Colonic mucosa (tissue), 4 donors: Measurements from ENCODE around the gene TPM1. TPM values are rescaled to one million over a fixed set of nuclear protein-coding genes. Genes with fewer than 3 reads are reported as not detected.

Experiments
- DNase-seq: peaks from one replicate; pipeline ENCODE4 v3.0.0-alpha.2; 2020
- H3K27ac ChIP-seq: fragments of 200-600 bp; one replicate; pipeline ENCODE4 v1.8.0; 2021
- H3K27me3 ChIP-seq: fragments of 200-600 bp; one replicate; pipeline ENCODE4 v1.8.0; 2021
- H3K36me3 ChIP-seq: fragments of 200-600 bp; one replicate; pipeline ENCODE4 v1.8.0; 2021
- H3K4me1 ChIP-seq: fragments of 200-600 bp; one replicate; pipeline ENCODE4 v1.8.0; 2021; ENCODE audit warnings: mild to moderate bottlenecking
- H3K4me3 ChIP-seq: fragments of 200-600 bp; one replicate; pipeline ENCODE4 v1.8.0; 2021
- H3K9ac ChIP-seq, 2 donors: one replicate each; pipeline ENCODE4 v1.7.0; 2013; ENCODE audit warnings: control low read depth in 2 of 2, low read depth in 2 of 2, low read length in 2 of 2
- H3K9me3 ChIP-seq: fragments of 200-600 bp; one replicate; pipeline ENCODE4 v1.8.0; 2021
- intact Hi-C: fragments of 100-400 bp; cut with DNase I; formaldehyde crosslinking; loops from one replicate; pipeline ENCODE4 v1.14.1; 2022
- total RNA-seq, 2 donors: library from RNA; stranded (reverse); fragmentation: NEBNext Ultra II Directional in 1 of 2; extraction: Animal tissue kit (Norgen Biotek cat#: 25700) in 1 of 2; gene quantifications; one replicate each; pipeline ENCODE4 v1.2.1, GENCODE V29; 2021
- TF ChIP-seq, protein P1 (sequence below): fragments of 200-600 bp; IDR thresholded peaks from one replicate; pipeline ENCODE4 v1.8.0; 2022; ENCODE audit warnings: antibody characterized with exemption, mild to moderate bottlenecking
- donor health status: healthy.
- donor health status: DM: no; HTN: no; CAD: no.
- donor health status: DM: no; HTN: no; CAD: no.

The TPM1 gene
- total RNA-seq, 2 donors from 2014 or later: 423 to 769 TPM

DNA sequence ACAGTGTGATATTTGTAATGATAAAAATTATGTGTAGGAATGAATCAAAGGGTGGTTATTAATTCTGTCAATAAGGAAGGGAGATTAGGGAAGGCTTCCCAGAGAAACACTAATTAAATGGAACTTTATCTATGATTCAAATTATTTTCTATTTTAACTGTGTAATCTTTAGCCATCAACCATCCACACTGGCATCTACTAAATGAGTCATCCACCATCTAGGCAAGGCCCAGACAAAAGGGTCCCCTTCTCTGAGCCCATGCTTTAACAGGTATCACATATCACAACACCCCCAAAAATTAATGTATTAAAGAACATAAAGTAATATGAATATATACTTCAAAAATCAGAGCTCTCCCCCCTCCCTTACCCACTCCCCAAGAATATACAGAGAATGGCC, 19.9 kb upstream of the TPM1 start:
- TF ChIP-seq, protein P1, sequence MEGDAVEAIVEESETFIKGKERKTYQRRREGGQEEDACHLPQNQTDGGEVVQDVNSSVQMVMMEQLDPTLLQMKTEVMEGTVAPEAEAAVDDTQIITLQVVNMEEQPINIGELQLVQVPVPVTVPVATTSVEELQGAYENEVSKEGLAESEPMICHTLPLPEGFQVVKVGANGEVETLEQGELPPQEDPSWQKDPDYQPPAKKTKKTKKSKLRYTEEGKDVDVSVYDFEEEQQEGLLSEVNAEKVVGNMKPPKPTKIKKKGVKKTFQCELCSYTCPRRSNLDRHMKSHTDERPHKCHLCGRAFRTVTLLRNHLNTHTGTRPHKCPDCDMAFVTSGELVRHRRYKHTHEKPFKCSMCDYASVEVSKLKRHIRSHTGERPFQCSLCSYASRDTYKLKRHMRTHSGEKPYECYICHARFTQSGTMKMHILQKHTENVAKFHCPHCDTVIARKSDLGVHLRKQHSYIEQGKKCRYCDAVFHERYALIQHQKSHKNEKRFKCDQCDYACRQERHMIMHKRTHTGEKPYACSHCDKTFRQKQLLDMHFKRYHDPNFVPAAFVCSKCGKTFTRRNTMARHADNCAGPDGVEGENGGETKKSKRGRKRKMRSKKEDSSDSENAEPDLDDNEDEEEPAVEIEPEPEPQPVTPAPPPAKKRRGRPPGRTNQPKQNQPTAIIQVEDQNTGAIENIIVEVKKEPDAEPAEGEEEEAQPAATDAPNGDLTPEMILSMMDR: no peak
- DNase-seq: no peak
- H3K27me3 ChIP-seq: no peaks in the 10 kb centered on the region
- no peaks in the 10 kb centered on the region for H3K36me3 ChIP-seq
- no peak overlapping the region for H3K9ac ChIP-seq
- H3K9me3 ChIP-seq: no peaks in the 10 kb centered on the region
- intact Hi-C loops: no loop called here
- H3K4me3 ChIP-seq: no peak overlapping the region
- H3K27ac ChIP-seq: no peak overlapping the region
- no peaks in the 10 kb centered on the region for H3K4me1 ChIP-seq

DNA sequence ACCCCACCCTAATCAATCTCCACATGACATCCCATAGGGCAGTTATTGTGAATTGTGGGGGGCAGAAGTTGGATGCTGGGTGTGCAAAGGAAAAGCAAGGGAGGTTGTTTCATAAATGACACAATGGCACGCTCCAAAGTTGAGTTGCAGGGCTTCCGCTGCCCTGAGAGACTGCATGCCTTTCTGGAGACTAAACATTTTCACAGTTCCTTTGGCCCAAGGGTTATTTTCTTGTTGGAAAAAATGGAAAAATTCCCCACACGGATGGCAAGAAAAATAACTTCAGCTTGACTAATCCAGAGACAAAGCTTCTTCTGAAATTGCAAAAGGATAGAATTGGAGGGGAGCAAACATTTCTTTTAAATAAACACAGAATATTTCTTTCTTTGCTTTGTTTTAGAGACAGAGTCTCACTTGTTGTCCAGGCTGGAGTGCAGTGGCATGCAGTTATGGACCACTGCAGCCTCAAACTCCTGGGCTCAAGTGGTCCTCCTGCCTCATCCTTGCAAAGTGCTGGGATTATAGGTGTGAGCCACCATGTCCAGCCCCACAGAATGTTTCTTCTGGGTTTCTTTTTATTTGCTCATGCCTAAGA, 19.1 kb upstream of the TPM1 start:
- H3K4me3 ChIP-seq: no peak overlapping the region
- no peaks in the 10 kb centered on the region for H3K27me3 ChIP-seq
- intact Hi-C loops: no loop called here
- no peak overlapping the region for H3K9ac ChIP-seq
- H3K36me3 ChIP-seq: no peaks in the 10 kb centered on the region
- H3K27ac ChIP-seq: no peak overlapping the region
- no peaks in the 10 kb centered on the region for H3K9me3 ChIP-seq
- no peaks in the 10 kb centered on the region for H3K4me1 ChIP-seq
- no peak for DNase-seq
- TF ChIP-seq, protein P1: no peak

DNA sequence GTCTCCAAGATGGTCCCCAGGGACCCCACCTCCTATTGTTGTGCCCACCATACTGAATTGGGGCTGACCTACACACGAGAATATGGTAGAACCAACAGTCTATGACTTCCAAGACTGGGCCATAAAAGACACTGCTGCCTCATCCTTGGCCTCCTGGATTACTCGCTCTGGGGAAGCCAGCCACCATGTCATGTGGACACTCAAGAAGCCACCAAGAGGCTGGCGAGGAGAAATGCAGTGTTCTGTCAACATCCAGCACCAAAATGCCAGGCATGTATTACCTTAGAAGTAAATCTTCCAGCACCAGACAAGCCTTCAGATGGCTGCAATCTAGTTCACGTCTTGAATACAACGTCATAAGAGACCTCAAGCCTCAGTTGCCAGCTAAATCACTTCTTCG, 17.1 kb upstream of the TPM1 start:
- Histone ChIP-seq H3K27me3 (no peaks in the 10 kb centered on the region), H3K36me3 (no peaks in the 10 kb centered on the region), H3K9ac (no peak overlapping the region), H3K4me1 (no peaks in the 10 kb centered on the region), H3K27ac (no peak overlapping the region), H3K9me3 (no peaks in the 10 kb centered on the region), H3K4me3 (no peak overlapping the region)
- DNase-seq: no peak
- intact Hi-C loops: no loop called here
- TF ChIP-seq, protein P1: no peak

DNA sequence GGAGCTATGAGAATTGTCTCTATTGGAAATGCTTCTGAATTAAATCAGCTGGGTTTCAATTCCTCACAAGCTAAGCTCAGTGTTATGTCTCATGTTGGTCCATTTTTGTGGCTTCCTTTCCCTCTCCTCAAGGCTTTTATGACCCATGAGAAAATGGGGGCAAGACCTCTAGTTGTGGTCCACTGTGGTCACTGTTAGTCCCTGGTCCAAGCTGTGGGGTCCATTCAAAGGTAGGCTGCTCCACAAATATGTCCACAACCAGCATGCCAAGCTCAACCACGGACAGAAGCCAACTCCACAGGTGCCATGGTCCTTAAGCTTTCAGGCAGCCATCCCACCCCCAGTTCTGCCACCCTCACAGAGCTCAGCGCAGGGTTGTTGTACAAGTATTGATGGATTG, 14.9 kb upstream of the TPM1 start:
- Histone ChIP-seq H3K4me3 (no peak overlapping the region), H3K27ac (no peak overlapping the region), H3K36me3 (no peaks in the 10 kb centered on the region), H3K4me1 (no peaks in the 10 kb centered on the region), H3K9me3 (no peaks in the 10 kb centered on the region), H3K27me3 (no peaks in the 10 kb centered on the region), H3K9ac (no peak overlapping the region)
- intact Hi-C loops: no loop called here
- TF ChIP-seq, protein P1: no peak
- DNase-seq: no peak

DNA sequence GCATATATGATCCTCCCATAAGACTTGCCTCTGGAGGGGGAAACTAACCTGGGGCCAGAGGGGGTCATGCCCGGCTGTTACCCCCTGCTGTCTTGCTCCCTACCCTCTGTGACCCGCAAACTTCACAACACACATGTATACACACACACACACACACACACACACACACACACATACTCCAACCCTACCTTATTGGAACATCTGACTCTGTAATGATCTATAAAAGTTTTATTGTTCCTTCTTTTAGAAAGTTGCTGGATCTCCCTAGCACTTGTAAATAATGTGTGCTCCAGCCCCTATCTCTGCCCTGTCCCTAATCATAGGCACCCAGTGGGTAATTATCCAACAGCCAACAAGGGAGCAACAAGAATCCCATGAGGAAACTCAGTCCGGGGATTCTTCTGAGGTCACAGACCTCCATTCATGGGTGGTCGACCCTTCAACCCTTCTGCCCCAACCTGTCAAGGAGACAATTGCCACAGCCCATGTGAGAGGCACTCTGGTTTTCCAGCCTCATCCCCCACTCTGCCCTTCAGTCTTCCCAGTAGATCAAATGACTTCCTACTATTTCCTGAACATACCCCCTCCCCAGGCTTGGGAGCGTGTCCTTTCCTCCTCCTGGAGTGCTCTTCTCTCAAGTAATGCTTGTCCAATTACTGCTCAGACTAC, 14.0 kb upstream of the TPM1 start:
- Histone ChIP-seq H3K27ac (peak overlapping the region; percentile 2), H3K27me3 (no peaks in the 10 kb centered on the region), H3K4me3 (no peak overlapping the region), H3K4me1 (no peaks in the 10 kb centered on the region), H3K9me3 (no peaks in the 10 kb centered on the region), H3K9ac (no peak overlapping the region), H3K36me3 (no peaks in the 10 kb centered on the region)
- peak; percentile 31 for DNase-seq
- intact Hi-C loops: no loop called here
- TF ChIP-seq, protein P1: no peak
